Nucleus accumbens (tissue), 56 donors: ENCODE measurements around the gene KLK13.

ENCODE experiments used
- DNase-seq, 56 donors: peaks; one replicate each; lab custom pipeline; 2025; lab: John Stamatoyannopoulos, UW

Gene KLK13

GRCh38 chr19:51025401-51025800 lies 39.5 kb downstream of the KLK13 start:
- no peak for DNase-seq

DNA sequence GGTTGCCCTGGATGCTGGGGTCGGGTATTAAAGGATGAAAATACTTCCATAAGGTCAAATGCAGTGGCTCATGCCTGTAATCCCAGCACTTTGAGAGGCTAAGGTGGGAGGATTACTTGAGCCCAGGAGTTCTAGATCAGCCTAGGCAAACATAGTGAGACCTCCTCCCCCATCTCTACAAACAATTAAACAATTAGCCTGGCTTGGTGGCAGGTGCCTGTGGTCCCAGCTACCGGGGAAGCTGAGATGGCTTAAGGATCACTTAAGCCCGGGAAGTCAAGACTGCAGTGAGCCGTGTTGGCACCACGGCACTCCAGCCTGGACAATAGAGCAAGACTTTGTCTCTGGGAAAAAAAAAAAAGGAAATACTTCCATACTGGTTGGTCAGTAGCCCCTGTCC lies 40.0 kb downstream of the KLK13 start:
- no peak for DNase-seq

DNA sequence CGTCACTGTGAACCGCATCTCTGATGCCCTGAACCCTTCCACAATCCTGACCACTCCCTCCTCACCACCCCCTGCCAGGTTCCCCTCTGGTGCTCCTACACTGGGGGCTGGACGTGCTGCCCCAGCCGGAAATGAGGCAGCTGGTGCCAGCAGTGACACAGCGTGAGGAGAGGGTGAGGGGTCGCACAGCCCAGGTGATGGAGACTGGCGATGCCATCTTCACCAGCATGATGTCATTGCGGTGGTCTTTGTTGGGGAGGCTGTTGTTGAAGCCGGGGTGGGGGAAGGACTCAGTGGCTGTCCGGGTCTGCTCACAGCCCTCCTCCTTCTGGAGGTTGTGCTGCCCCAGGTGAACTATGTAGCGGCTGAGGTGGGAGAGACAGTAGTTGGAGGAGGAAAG lies 40.9 kb downstream of the KLK13 start:
- DNase-seq: no peak

GRCh38 chr19:51022526-51022925 lies 42.4 kb downstream of the KLK13 start:
- DNase-seq: no peak

DNA sequence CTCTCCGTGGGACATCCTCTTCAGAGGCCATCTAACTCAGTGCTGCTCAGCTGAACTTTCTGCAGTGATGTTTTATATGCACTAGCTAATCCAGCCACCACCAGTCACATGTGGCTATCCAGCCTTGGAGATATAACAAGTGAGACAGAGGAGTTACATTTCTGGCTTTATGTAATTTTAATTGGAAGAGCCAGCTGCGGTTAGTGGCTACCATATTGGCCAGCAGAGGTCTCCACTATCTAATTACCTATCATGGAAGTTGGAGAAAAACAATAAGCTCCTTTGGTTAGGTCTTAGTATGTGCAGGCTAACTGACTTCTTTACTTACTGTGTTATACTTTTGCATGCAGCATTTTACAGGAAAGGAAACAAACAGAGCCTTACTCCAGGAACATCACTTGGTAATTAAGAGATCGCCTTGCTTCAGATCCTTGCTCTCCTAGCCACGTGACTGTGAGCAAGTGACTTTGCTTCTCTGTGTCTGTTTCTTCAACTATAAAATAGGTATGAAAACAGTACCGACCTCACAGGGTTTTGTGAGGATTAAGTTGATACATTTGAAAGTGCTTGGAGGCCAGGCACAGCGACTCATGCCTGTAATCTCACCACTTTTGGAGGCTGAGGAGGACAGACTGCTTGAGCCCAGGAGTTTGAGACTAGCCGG lies 43.8 kb downstream of the KLK13 start:
- DNase-seq: peak in 3 of 56 donors; percentile 6 to 10 (median 9)

- DNase-seq: no peak
These were observed 45.4 kb downstream of the KLK13 start, which contains the start of gene KLK10 for GRCh38 chr19:51019544-51019925. Gene KLK10, minus strand, starts transcription at chr19:51019709. Its CDS starts 579 bp downstream, at chr19:51019130.

- DNase-seq: peak in 1 of 56 donors; percentile 27
These were observed 45.9 kb downstream of the KLK13 start for GRCh38 chr19:51018745-51019543.

- peak in 46 of 56 donors; percentile 5 to 84 (median 38) for DNase-seq
These were observed 47.9 kb downstream of the KLK13 start for GRCh38 chr19:51016798-51017683.

- no peak for DNase-seq
These were observed 49.1 kb downstream of the KLK13 start for GRCh38 chr19:51015691-51016267.

DNA sequence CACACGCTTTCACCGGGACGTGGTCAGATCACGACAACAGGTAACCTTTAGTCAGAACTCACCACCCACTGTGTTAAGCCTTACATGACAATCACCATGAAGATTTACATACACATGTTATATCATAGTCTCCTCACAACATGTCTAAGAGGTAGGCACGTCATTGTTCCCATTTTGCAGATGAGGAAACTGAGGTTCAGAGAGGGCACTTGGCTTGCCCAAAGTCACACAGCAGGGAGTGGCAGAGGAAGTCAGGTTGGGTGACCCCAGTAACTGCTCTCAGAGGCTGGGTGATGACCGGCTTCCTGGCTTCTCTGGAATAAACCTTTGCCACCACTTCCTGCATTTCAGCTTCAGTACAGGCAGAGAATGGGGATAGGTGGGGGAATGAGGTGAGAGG lies 50.6 kb downstream of the KLK13 start:
- no peak for DNase-seq

DNA sequence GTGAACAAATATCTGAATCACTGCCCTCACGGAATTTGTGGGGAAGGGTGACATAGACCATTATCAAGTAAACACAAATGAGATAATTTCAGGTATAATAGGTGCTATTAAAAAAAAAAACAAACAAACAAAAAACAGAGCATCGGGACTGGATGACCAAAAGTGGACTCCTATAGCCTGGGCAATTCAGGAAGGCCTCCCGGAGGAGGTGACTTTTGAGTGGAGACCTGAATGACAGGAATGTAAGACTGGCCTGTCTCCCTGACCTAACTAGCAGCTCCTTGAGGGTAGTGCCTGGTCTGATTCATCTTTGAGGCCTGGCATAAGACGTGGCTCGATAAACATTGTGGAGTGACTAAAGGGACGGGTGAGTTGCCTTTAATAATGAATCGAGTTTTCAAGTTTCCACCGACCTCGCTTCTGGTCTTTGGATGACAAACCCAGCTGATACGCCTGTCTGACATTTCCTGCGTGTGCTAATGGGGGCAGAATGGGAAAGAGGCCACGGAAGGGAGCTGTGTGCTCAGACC lies 52.2 kb downstream of the KLK13 start:
- no peak for DNase-seq

DNA sequence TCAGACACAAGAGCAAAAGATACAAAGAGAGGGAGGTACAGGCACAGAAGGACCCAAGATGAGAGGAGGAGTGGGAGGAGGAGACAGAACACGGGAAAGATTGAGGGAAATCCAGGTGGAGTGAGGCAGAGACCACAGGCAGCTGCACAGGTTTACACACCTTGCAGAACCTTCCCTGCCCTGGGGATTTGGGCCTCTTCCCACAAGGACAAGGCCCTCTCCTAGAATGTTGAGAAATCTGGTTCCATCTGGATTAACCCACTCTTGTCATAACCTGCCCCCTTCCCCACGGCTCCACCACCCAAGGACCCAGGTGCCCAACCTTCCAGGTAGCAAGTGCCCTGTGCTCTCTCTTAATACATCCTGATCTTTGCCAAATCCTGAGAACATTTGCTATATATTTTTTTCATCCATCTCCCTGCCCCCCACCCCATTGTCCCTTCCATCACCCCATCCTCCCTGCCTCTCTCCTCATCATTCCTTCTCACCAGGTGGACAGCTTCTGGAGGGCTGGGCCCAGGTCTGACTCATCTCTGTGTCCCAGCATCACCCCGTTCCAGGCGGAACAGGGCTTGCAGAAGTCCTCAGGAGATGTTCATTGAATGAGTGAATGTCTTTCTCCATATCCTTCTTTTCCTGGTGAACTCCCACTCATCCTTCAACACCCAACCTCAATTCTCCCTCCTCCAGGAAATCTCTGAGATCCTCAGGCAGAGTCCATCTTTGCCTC lies 54.7 kb downstream of the KLK13 start:
- no peak for DNase-seq

- no peak for DNase-seq
These were observed 55.6 kb downstream of the KLK13 start for GRCh38 chr19:51009061-51009891.

- DNase-seq: no peak
These were observed 57.4 kb downstream of the KLK13 start for GRCh38 chr19:51007488-51007887.

DNA sequence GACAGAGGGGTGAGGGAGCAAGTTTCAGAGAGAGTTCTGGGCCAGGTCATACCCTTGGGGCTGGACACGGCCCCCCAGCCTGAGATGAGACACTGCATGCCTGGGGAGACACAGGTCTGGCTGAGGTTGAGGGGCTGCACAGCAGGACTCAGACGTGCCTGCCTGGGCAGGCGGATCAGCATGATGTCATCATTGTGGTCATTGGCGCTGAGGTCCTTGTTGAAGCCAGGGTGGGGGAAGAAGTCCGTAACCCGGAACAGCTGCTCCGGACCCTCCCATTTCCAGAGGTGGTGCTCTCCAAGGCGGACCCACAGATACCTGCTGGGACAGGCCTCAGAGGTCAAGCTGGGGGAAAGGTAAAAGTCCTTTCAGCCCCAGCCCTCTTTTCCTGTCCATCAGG lies 58.5 kb downstream of the KLK13 start:
- DNase-seq: no peak
